ENCODE results near the gene B9D1.
A peak's percentile ranks its signal among the peaks of the same experiment; 100 is the strongest.

The B9D1 gene

GRCh38 chr17:19369846-19370492, 7.4 kb upstream of the B9D1 start:
- FAIRE-seq (no peak), DNase-seq (ENCODE audit: insufficient read length, low spot score) (no peak)
- no peak for TF ChIP-seq SPI1 (IDR thresholded peaks at IDR 0.05; ENCODE audit: low read depth, low read length)
- TF ChIP-seq TAF1 (IDR thresholded peaks at IDR 0.05; ENCODE audit: low read depth, low read length) = no peak
- no peak for TF ChIP-seq POLR2AphosphoS5 (IDR thresholded peaks at IDR 0.05; ENCODE audit: low read depth, low read length)
- TF ChIP-seq POU2F2 (IDR thresholded peaks at IDR 0.05; ENCODE audit: low read depth, low read length) = no peak
- no peak for TF ChIP-seq PAX5 (IDR thresholded peaks at IDR 0.05; ENCODE audit: insufficient read depth, low read length, severe bottlenecking)
- TF ChIP-seq POLR2A (IDR thresholded peaks at IDR 0.05; ENCODE audit: low read depth, low read length) = no peak

- no peak for TF ChIP-seq TAF1 (IDR thresholded peaks at IDR 0.05; ENCODE audit: low read depth, low read length)
- TF ChIP-seq POLR2A (IDR thresholded peaks at IDR 0.05; ENCODE audit: low read depth, low read length) = no peak
- no peak for TF ChIP-seq SPI1 (IDR thresholded peaks at IDR 0.05; ENCODE audit: low read depth, low read length)
- TF ChIP-seq POLR2AphosphoS5 (IDR thresholded peaks at IDR 0.05; ENCODE audit: low read depth, low read length) = no peak
- TF ChIP-seq PAX5 (IDR thresholded peaks at IDR 0.05; ENCODE audit: insufficient read depth, low read length, severe bottlenecking) = no peak
- TF ChIP-seq POU2F2 (IDR thresholded peaks at IDR 0.05; ENCODE audit: low read depth, low read length) = no peak
- DNase-seq (ENCODE audit: insufficient read length, low spot score) (no peak), FAIRE-seq (no peak)
Observed at GRCh38 chr17:19369107-19369778, 6.7 kb upstream of the B9D1 start.

- FAIRE-seq (no peak), DNase-seq (ENCODE audit: insufficient read length, low spot score) (no peak)
- TF ChIP-seq SPI1 (IDR thresholded peaks at IDR 0.05; ENCODE audit: low read depth, low read length) (no peak), POU2F2 (IDR thresholded peaks at IDR 0.05; ENCODE audit: low read depth, low read length) (no peak), PAX5 (IDR thresholded peaks at IDR 0.05; ENCODE audit: insufficient read depth, low read length, severe bottlenecking) (no peak), POLR2AphosphoS5 (IDR thresholded peaks at IDR 0.05; ENCODE audit: low read depth, low read length) (no peak), TAF1 (IDR thresholded peaks at IDR 0.05; ENCODE audit: low read depth, low read length) (no peak), POLR2A (IDR thresholded peaks at IDR 0.05; ENCODE audit: low read depth, low read length) (no peak)
Observed at GRCh38 chr17:19368229-19368628, 5.7 kb upstream of the B9D1 start.

GRCh38 chr17:19366637-19366972, 4.1 kb upstream of the B9D1 start:
- TF ChIP-seq POLR2A (IDR thresholded peaks at IDR 0.05; ENCODE audit: low read depth, low read length) (no peak), TAF1 (IDR thresholded peaks at IDR 0.05; ENCODE audit: low read depth, low read length) (no peak), POLR2AphosphoS5 (IDR thresholded peaks at IDR 0.05; ENCODE audit: low read depth, low read length) (no peak)
- FAIRE-seq (no peak), DNase-seq (ENCODE audit: insufficient read length, low spot score) (no peak)

GRCh38 chr17:19365833-19366636, 3.5 kb upstream of the B9D1 start:
- FAIRE-seq (no peak), DNase-seq (ENCODE audit: insufficient read length, low spot score) (no peak)
- TF ChIP-seq POU2F2 (IDR thresholded peaks at IDR 0.05; ENCODE audit: low read depth, low read length) (no peak), TAF1 (IDR thresholded peaks at IDR 0.05; ENCODE audit: low read depth, low read length) (no peak), POLR2A (IDR thresholded peaks at IDR 0.05; ENCODE audit: low read depth, low read length) (no peak), SPI1 (IDR thresholded peaks at IDR 0.05; ENCODE audit: low read depth, low read length) (no peak), PAX5 (IDR thresholded peaks at IDR 0.05; ENCODE audit: insufficient read depth, low read length, severe bottlenecking) (no peak), POLR2AphosphoS5 (IDR thresholded peaks at IDR 0.05; ENCODE audit: low read depth, low read length) (no peak)

GRCh38 chr17:19365499-19365817, 2.9 kb upstream of the B9D1 start:
- FAIRE-seq (no peak), DNase-seq (ENCODE audit: insufficient read length, low spot score) (no peak)
- TF ChIP-seq POLR2AphosphoS5 (IDR thresholded peaks at IDR 0.05; ENCODE audit: low read depth, low read length) = no peak
- TF ChIP-seq TAF1 (IDR thresholded peaks at IDR 0.05; ENCODE audit: low read depth, low read length) = no peak
- no peak for TF ChIP-seq POLR2A (IDR thresholded peaks at IDR 0.05; ENCODE audit: low read depth, low read length)
- no peak for TF ChIP-seq PAX5 (IDR thresholded peaks at IDR 0.05; ENCODE audit: insufficient read depth, low read length, severe bottlenecking)
- TF ChIP-seq SPI1 (IDR thresholded peaks at IDR 0.05; ENCODE audit: low read depth, low read length) = no peak
- TF ChIP-seq POU2F2 (IDR thresholded peaks at IDR 0.05; ENCODE audit: low read depth, low read length) = no peak

GRCh38 chr17:19364699-19365498, 2.4 kb upstream of the B9D1 start:
- FAIRE-seq = no peak
- TF ChIP-seq SPI1 (IDR thresholded peaks at IDR 0.05; ENCODE audit: low read depth, low read length) (no peak), TAF1 (IDR thresholded peaks at IDR 0.05; ENCODE audit: low read depth, low read length) (no peak), POLR2A (IDR thresholded peaks at IDR 0.05; ENCODE audit: low read depth, low read length) (no peak), POU2F2 (IDR thresholded peaks at IDR 0.05; ENCODE audit: low read depth, low read length) (no peak), PAX5 (IDR thresholded peaks at IDR 0.05; ENCODE audit: insufficient read depth, low read length, severe bottlenecking) (no peak)
- no peak for DNase-seq (ENCODE audit: insufficient read length, low spot score)

GRCh38 chr17:19363460-19364035, 1.0 kb upstream of the B9D1 start:
- DNase-seq (ENCODE audit: insufficient read length, low spot score) (no peak), FAIRE-seq (peak; percentile 41)
- TF ChIP-seq POLR2AphosphoS5 (IDR thresholded peaks at IDR 0.05; ENCODE audit: low read depth, low read length) (no peak), POLR2A (IDR thresholded peaks at IDR 0.05; ENCODE audit: low read depth, low read length) (no peak), TAF1 (IDR thresholded peaks at IDR 0.05; ENCODE audit: low read depth, low read length) (no peak), POU2F2 (IDR thresholded peaks at IDR 0.05; ENCODE audit: low read depth, low read length) (no peak), SPI1 (IDR thresholded peaks at IDR 0.05; ENCODE audit: low read depth, low read length) (no peak), PAX5 (IDR thresholded peaks at IDR 0.05; ENCODE audit: insufficient read depth, low read length, severe bottlenecking) (no peak)

- TF ChIP-seq TAF1 (IDR thresholded peaks at IDR 0.05; ENCODE audit: low read depth, low read length) (no peak), POLR2AphosphoS5 (IDR thresholded peaks at IDR 0.05; ENCODE audit: low read depth, low read length) (no peak), PAX5 (IDR thresholded peaks at IDR 0.05; ENCODE audit: insufficient read depth, low read length, severe bottlenecking) (no peak), POLR2A (IDR thresholded peaks at IDR 0.05; ENCODE audit: low read depth, low read length) (no peak), SPI1 (IDR thresholded peaks at IDR 0.05; ENCODE audit: low read depth, low read length) (no peak), POU2F2 (IDR thresholded peaks at IDR 0.05; ENCODE audit: low read depth, low read length) (no peak)
- DNase-seq (ENCODE audit: insufficient read length, low spot score) = no peak
- no peak for FAIRE-seq
Observed at GRCh38 chr17:19363114-19363438, 553 bp upstream of the B9D1 start.
